Karpas-422 (cell line): ENCODE data around the gene POFUT1. TPM values are rescaled to one million over a fixed set of nuclear protein-coding genes. Genes with fewer than 3 reads are reported as not detected.

ENCODE experiments used
- DNase-seq: peaks from one replicate; pipeline ENCODE4 v3.0.0-alpha.2; 2015
- H2AFZ ChIP-seq: fragments of 200-600 bp; sonication (generic); 2 replicates; pipeline ENCODE4 v1.6.1; 2014; ENCODE audit warnings: antibody characterized with exemption, low read length, mixed read lengths
- H3K27ac ChIP-seq: fragments of 200-600 bp; sonication (generic); 2 replicates; pipeline ENCODE4 v1.5.1; 2014; ENCODE audit warnings: mild to moderate bottlenecking, low read length, moderate library complexity
- H3K27me3 ChIP-seq: fragments of 200-600 bp; sonication (generic); 2 replicates; pipeline ENCODE4 v1.6.1; 2014; ENCODE audit warnings: low read length, mixed read lengths
- H3K36me3 ChIP-seq: fragments of 200-600 bp; sonication (generic); 2 replicates; pipeline ENCODE4 v1.6.1; 2014; ENCODE audit warnings: low read length, mixed read lengths; ENCODE audit not compliant: insufficient read depth
- H3K4me1 ChIP-seq: fragments of 200-600 bp; sonication (generic); 2 replicates; pipeline ENCODE4 v1.6.1; 2014; ENCODE audit warnings: mild to moderate bottlenecking, low read length, mixed read lengths
- H3K4me2 ChIP-seq: fragments of 200-600 bp; sonication (generic); 2 replicates; pipeline ENCODE4 v1.6.1; 2014; ENCODE audit warnings: low read length, low read depth, mild to moderate bottlenecking; ENCODE audit not compliant: poor library complexity, severe bottlenecking
- H3K4me3 ChIP-seq: fragments of 200-600 bp; sonication (generic); 2 replicates; pipeline ENCODE4 v1.5.1; 2014; ENCODE audit warnings: mild to moderate bottlenecking, antibody characterized with exemption, low read length, mixed read lengths
- H3K79me2 ChIP-seq: fragments of 200-600 bp; sonication (generic); 2 replicates; pipeline ENCODE4 v1.6.1; 2014; ENCODE audit warnings: mild to moderate bottlenecking, low read length, mixed read lengths
- H3K9ac ChIP-seq: fragments of 200-600 bp; sonication (generic); 2 replicates; pipeline ENCODE4 v1.6.0; 2014; ENCODE audit warnings: low read length
- H3K9me2 ChIP-seq: fragments of 200-600 bp; sonication (generic), shearing (Covaris generic); replicated peaks from 2 replicates; pipeline ENCODE4 v1.6.0; 2014; ENCODE audit warnings: mild to moderate bottlenecking, low read length, moderate library complexity; ENCODE audit not compliant: insufficient read depth
- H3K9me3 ChIP-seq: fragments of 300-700, 200-600 bp; sonication (generic); 2 replicates; pipeline ENCODE4 v1.6.1; 2014; ENCODE audit warnings: low read length, mixed read lengths
- H4K20me1 ChIP-seq: fragments of 200-600 bp; sonication (generic); 2 replicates; pipeline ENCODE4 v1.6.1; 2014; ENCODE audit warnings: mild to moderate bottlenecking, antibody characterized with exemption, low read length, low read depth; ENCODE audit not compliant: insufficient read depth
- total RNA-seq: library from RNA; depleted of rRNA; stranded (reverse); fragments of >200 nt; shearing (Covaris generic); gene quantifications from 2 replicates; pipeline ENCODE4 v1.2.3, GENCODE V29; 2014; ENCODE audit warnings: low replicate concordance

The POFUT1 gene
- total RNA-seq, 1 experiment from 2014 or later: 16.7 TPM

DNA sequence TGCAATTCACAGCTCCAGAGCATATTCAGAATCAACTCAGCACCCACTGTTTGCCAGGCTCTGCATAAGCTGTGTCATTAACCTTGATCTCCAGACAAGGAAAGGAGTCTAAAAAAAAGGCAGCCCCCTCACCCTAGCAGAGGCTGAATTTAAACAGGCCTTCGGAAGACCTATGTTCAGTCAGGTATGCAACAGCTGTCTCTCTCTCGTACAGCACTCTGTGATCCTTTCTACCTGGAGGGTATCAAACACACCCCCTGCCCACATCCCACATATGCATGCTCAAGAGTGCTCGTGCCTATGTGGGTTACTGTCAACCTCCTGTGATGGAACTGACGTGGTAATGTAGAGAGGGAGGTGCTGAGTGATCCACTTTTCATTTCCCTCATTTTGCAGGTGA is 8.7 kb upstream of the POFUT1 start:
- Histone ChIP-seq H2AFZ (no peak overlapping the region), H4K20me1 (peaks cover 48% of the 10 kb centered on the region), H3K4me1 (peaks cover 19% of the 10 kb centered on the region), H3K4me3 (no peak overlapping the region), H3K79me2 (peaks cover 59% of the 10 kb centered on the region), H3K9me3 (no peaks in the 10 kb centered on the region), H3K36me3 (peaks cover 38% of the 10 kb centered on the region), H3K27ac (no peak overlapping the region), H3K27me3 (no peaks in the 10 kb centered on the region), H3K9ac (no peak overlapping the region), H3K9me2 (no peaks in the 10 kb centered on the region), H3K4me2 (no peak overlapping the region)
- no peak for DNase-seq

DNA sequence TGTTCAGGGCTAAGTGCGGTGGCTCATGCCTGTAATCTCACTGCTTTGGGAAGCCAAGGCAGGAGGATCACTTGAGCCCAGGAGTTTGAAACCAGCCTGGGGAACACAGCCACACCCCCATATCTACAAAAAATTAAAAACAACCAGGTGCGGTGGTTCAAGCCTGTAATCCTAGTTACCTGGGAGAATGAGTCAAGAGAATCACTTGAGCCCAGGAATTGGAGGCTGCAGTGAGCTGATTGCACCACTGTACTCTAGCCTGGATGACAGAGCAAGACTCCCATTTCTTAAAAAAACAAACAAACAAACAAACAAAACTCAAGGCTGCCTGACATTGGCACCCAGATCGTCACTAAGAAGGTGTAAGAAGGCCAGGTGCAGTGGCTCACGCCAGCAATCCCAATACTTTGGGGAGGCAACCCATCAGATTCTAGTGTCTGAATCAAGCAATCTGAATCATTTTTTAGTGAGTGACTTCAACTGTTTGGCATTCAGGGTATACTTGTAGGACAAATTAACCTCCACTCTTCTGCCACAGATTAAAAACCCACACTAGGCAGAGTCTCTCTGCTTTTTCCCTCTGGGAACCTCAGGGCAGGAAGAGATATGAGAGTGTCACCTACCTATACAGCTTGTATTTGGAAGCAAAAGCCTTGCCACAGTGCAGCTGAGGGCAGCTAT is 6.2 kb upstream of the POFUT1 start:
- Histone ChIP-seq H3K9me2 (no peaks in the 10 kb centered on the region), H3K4me1 (peaks cover 44% of the 10 kb centered on the region), H3K27me3 (no peaks in the 10 kb centered on the region), H2AFZ (no peak overlapping the region), H3K27ac (no peak overlapping the region), H3K4me3 (no peak overlapping the region), H4K20me1 (peaks cover 50% of the 10 kb centered on the region), H3K4me2 (no peak overlapping the region), H3K9ac (no peak overlapping the region), H3K9me3 (no peaks in the 10 kb centered on the region), H3K36me3 (peaks cover 30% of the 10 kb centered on the region), H3K79me2 (peaks cover 84% of the 10 kb centered on the region)
- DNase-seq: no peak

DNA sequence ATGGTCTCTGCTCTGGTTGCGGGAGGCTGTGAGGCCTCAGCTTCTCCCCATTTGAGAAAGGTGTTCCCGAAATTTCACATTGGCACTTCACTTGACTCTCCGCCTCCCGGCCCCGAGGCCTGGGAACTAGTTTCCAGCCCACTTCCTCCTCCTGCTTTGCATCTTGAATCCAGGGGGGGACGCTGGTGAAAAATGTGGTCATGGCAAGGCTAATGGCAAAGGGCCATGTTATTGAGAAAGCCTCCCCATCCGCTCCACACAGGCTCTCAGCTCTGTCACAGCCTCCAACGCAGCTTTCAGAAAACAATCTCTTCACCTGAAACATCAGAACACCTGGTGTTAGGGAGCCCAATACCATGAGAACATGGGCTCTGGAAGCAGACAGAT is 5.7 kb upstream of the POFUT1 start:
- no peak overlapping the region for H3K4me3 ChIP-seq
- peaks cover 89% of the 10 kb centered on the region for H3K79me2 ChIP-seq
- H3K9me2 ChIP-seq: no peaks in the 10 kb centered on the region
- no peak overlapping the region for H2AFZ ChIP-seq
- no peak overlapping the region for H3K27ac ChIP-seq
- peaks cover 29% of the 10 kb centered on the region for H3K36me3 ChIP-seq
- no peak overlapping the region for H3K9ac ChIP-seq
- no peaks in the 10 kb centered on the region for H3K9me3 ChIP-seq
- H3K4me2 ChIP-seq: no peak overlapping the region
- peaks cover 50% of the 10 kb centered on the region for H4K20me1 ChIP-seq
- DNase-seq: no peak
- peaks cover 45% of the 10 kb centered on the region for H3K4me1 ChIP-seq
- H3K27me3 ChIP-seq: no peaks in the 10 kb centered on the region

DNA sequence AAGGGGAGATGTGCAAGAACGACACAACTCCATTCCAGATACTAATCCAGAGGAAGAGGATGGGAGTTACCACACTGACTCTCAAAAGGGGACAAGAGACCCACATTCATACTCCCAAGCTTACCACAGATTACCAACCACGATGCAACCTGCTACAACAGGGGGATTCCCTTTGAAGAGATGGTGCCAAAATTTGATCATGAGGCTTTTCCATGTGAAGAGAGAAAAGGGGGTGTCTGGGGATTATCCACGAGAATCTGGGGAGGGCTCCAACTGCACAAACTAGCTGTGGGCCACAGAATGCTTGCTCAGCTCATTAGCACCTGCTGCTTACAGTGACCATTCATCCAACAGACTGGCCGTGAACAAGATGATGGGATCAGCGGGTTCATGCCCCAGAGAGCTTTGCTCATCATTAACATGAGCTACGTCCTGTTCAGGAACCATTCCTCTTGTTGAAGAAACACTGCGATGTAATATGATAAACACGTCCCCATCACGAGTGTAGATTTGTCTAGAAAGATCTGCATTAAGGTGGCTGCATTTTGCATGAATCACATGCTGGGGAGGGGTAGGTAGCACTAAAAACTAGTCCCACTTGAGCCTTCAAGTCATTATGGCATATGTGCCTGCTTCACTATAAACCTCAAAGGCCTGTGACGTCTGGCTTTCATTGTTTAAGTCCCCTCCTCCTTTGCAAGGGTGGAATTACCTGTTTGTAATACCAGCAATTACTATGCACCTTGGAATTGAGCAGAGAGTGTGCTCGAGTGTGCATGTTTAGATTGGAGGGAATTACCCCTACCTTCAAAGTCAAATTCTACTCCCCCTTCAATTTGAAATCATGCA is 4.1 kb upstream of the POFUT1 start:
- Histone ChIP-seq H3K9me2 (no peaks in the 10 kb centered on the region), H3K27ac (peak overlapping the region; percentile 92; the same call in 1 of the 2 replicates), H3K4me1 (peaks cover 49% of the 10 kb centered on the region), H3K36me3 (peaks cover 18% of the 10 kb centered on the region), H3K79me2 (peaks cover 91% of the 10 kb centered on the region), H3K4me2 (peak overlapping the region; percentile 93), H3K27me3 (no peaks in the 10 kb centered on the region), H2AFZ (no peak overlapping the region), H4K20me1 (peaks cover 45% of the 10 kb centered on the region), H3K4me3 (peak overlapping the region; percentile 84; the same call in 1 of the 2 replicates), H3K9ac (peak overlapping the region; percentile 96; the same call in 1 of the 2 replicates), H3K9me3 (no peaks in the 10 kb centered on the region)
- no peak for DNase-seq

DNA sequence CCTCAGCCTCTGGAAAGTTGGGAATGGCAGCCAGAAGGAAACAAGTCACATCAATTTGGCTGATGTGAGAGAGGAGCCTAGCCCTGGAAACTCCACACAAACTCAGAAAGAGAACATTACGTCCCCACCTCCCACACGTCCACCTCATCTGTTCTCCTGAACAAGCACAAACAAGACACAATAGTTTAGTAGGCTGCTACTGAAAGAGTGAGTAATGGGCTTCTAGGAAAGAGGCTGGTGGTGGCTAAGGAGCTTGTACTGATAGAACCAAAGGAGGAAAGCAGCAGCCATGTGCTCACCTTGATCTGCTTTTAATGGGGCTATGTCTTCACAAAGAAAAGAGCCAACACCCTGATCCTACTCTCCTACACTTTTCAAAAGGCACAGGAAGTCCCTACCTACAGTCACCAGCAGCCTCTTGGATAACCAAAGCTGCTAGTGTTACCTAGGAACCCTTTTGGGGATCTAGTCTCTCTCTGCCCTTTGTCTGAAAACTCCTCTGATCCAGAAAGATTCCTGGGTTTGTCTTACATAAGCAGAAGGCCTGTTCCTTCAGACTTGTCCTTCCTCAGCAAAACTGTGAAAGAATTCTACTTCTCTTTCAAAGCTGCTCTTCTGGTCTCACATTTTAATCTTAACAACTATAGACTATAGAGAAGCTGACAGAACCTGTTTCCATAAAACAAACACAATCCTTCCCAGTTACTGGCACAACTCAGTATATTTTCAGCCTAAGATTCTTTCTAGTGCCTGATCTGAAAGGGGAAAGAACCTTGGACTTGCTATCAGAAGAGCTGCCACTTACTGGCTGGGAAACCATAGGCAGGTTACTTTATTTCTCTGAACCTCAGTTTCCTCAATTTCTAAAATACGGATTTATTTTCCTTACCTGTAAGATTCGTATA is 3.2 kb upstream of the POFUT1 start:
- no peak for DNase-seq
- Histone ChIP-seq H2AFZ (no peak overlapping the region), H3K9ac (peak overlapping the region; percentile 96), H3K9me2 (no peaks in the 10 kb centered on the region), H3K9me3 (no peaks in the 10 kb centered on the region), H3K4me3 (peak overlapping the region; percentile 84), H3K79me2 (peaks cover 92% of the 10 kb centered on the region), H4K20me1 (peaks cover 38% of the 10 kb centered on the region), H3K4me1 (peaks cover 58% of the 10 kb centered on the region), H3K27ac (peak overlapping the region; percentile 92), H3K4me2 (peak overlapping the region; percentile 93), H3K36me3 (peaks cover 9% of the 10 kb centered on the region; the same call in 1 of the 2 replicates), H3K27me3 (no peaks in the 10 kb centered on the region)

DNA sequence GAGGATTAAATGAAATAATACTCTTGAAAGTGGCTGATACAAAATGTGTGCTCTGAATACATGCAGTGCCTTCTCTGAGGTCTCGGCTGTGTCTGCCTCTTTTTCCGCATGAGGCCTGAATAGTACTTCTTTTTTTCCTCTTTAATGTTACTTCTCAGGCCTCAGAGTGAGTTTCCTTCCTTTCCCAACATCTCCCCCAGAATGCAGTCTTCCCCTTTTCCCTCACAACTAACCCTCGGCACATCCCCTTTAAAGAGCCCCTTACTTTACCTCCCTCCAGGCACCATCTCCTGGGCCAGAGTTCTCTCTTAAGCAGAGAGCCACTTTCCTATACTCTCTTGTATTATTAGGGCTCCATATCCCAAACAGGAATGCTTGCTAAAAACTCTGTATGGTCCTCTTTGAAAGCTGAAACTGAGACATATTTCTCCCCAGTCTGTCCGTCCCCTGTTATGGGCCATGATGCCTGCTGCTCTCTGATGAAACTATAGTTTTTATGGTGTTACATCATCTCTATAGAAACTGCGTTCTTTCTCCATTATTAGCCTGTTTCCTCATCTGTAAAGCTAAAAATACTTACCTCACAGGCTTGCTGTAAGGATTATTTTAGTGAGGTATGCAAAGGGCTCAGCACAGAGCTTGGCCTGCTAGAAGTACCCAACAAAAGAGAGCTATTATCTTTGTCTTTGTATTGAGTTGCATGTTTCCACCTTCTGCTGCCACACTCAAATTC is 2.4 kb upstream of the POFUT1 start:
- Histone ChIP-seq H3K79me2 (peaks cover 94% of the 10 kb centered on the region), H4K20me1 (peaks cover 33% of the 10 kb centered on the region), H3K4me3 (peak overlapping the region; percentile 84), H3K27ac (peak overlapping the region; percentile 92), H2AFZ (no peak overlapping the region), H3K4me1 (peaks cover 59% of the 10 kb centered on the region), H3K4me2 (peak overlapping the region; percentile 93), H3K9me2 (no peaks in the 10 kb centered on the region), H3K36me3 (peaks cover 11% of the 10 kb centered on the region; the same call in 1 of the 2 replicates), H3K9ac (peak overlapping the region; percentile 96), H3K9me3 (no peaks in the 10 kb centered on the region), H3K27me3 (no peaks in the 10 kb centered on the region)
- DNase-seq: peak; percentile 87

DNA sequence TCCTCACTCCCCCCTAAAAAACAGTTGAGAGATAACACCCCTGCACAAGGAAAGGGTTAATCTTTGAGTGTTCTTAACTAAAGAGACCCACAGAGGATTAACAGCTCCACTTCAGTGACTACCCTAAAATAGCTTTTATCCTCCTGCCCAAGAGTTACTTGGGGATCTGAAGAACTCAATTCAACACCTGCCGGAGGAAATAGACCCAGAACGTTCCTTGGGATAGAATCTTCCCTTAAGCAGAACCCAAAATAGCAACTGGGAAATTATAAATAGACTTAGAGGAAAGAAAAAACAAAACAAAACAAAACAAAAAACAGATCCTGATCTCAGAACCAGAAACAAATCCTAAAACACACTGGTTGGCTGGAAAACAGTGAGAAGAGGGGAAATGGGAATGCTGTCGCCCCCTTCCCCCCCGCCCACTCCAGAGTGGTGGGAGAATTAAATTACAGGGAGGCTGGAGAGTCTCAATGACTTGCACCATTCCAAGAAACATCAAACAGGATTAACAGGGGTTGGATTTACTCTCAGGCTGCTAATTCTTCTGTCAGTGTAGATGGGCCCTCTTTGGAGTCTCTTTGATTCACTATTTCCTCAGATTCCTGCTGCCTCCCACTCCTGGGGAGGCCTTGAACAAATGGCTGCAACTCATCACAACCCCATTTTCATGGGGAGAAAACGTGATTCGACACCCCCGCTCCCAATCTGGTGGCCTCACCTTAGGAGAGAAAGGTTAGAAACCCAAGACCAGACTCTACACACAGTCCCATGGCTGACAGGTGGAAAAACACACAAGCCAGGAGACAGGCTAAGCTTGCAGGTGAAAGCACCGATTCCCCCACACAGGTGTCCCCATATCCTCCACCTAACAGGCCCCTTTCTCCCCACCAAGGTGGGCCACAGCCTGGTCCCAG is 1.6 kb upstream of the POFUT1 start:
- H3K4me1 ChIP-seq: peaks cover 59% of the 10 kb centered on the region

More for the DNA sequence above, 1.6 kb upstream of the POFUT1 start:
- H3K27ac ChIP-seq: peak overlapping the region; percentile 92
- peak overlapping the region; percentile 96 for H3K9ac ChIP-seq
- DNase-seq: peak; percentile 46
- peaks cover 28% of the 10 kb centered on the region for H4K20me1 ChIP-seq
- H3K9me3 ChIP-seq: no peaks in the 10 kb centered on the region
- no peaks in the 10 kb centered on the region for H3K27me3 ChIP-seq
- peaks cover 13% of the 10 kb centered on the region; the same call in 1 of the 2 replicates for H3K36me3 ChIP-seq
- H3K79me2 ChIP-seq: peaks cover 94% of the 10 kb centered on the region
- peak overlapping the region; percentile 93 for H3K4me2 ChIP-seq
- no peaks in the 10 kb centered on the region for H3K9me2 ChIP-seq
- H2AFZ ChIP-seq: no peak overlapping the region
- H3K4me3 ChIP-seq: peak overlapping the region; percentile 84
